ENCODE data around the gene TSHZ2.

GRCh38 chr20:53083411-53083810, 111.3 kb downstream of the TSHZ2 start:
- TF ChIP-seq POLR2AphosphoS5 (IDR thresholded peaks at IDR 0.05; ENCODE audit: low read depth, low read length), result no peak
- TF ChIP-seq REST (IDR thresholded peaks at IDR 0.05; ENCODE audit: insufficient read depth in 1 of 2, low read depth in 2 of 2, low read length in 2 of 2), result no peak
- TF ChIP-seq TAF1 (IDR thresholded peaks at IDR 0.05; ENCODE audit: borderline replicate concordance, insufficient read depth, low read length), result no peak
- no peak for TF ChIP-seq SIN3A (IDR thresholded peaks at IDR 0.05; ENCODE audit: borderline replicate concordance, insufficient read depth, low read length)

All from PFSK-1 (cell line).